HG03159 (cell line): Measurements from ENCODE around the gene IGF2BP1.
"Not testable (repeated sequence)": the region's sequence is repeated elsewhere in the genome, so short reads cannot be mapped to it uniquely, and the experiment has no call there.

Experiments used
- ATAC-seq: cut with Tn5 transposase; IDR thresholded peaks from one replicate; pipeline ENCODE4 v1.9.1; 2021; ENCODE audit warnings: mild to moderate bottlenecking, moderate library complexity; ENCODE audit not compliant: unreplicated experiment

The IGF2BP1 gene

GRCh38 chr17:49050611-49051010, 53.4 kb downstream of the IGF2BP1 start:
- ATAC-seq: no peak

- no peak for ATAC-seq
These were observed 54.1 kb downstream of the IGF2BP1 start for GRCh38 chr17:49051269-49051668.

GRCh38 chr17:49053171-49053829, 56.1 kb downstream of the IGF2BP1 start:
- no peak for ATAC-seq

GRCh38 chr17:49054342-49055092, 57.3 kb downstream of the IGF2BP1 start:
- ATAC-seq: no peak

- ATAC-seq: no peak
These were observed 58.2 kb downstream of the IGF2BP1 start for GRCh38 chr17:49055181-49055927.

- no peak for ATAC-seq
These were observed 64.3 kb downstream of the IGF2BP1 start for GRCh38 chr17:49061524-49061943.

- ATAC-seq: no peak
These were observed 66.5 kb downstream of the IGF2BP1 start for GRCh38 chr17:49063652-49064051.

- ATAC-seq: no peak
These were observed 70.0 kb downstream of the IGF2BP1 start for GRCh38 chr17:49067163-49067562.

- no peak for ATAC-seq
These were observed 72.5 kb downstream of the IGF2BP1 start for GRCh38 chr17:49069585-49070273.

DNA sequence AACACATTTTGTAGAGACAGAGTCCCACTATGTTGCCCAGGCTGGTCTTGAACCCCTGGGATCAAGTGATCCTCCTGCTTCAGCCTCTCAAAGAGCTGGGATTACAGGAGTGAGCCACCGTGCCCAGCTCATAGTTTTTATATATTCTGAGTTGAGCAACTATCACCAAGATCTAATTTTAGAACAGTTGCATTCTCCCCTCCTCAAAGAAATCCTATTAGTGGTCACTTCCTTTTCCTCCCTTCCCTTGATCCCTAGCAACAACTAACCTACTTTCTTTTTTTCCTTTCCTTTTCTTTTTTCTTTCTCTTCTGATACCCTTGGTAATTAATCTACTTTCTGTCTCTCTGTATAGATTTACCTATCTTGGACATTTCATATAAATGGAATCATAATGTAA, 73.9 kb downstream of the IGF2BP1 start:
- no peak for ATAC-seq

- no peak for ATAC-seq
These were observed 77.8 kb downstream of the IGF2BP1 start for GRCh38 chr17:49074851-49075540.

DNA sequence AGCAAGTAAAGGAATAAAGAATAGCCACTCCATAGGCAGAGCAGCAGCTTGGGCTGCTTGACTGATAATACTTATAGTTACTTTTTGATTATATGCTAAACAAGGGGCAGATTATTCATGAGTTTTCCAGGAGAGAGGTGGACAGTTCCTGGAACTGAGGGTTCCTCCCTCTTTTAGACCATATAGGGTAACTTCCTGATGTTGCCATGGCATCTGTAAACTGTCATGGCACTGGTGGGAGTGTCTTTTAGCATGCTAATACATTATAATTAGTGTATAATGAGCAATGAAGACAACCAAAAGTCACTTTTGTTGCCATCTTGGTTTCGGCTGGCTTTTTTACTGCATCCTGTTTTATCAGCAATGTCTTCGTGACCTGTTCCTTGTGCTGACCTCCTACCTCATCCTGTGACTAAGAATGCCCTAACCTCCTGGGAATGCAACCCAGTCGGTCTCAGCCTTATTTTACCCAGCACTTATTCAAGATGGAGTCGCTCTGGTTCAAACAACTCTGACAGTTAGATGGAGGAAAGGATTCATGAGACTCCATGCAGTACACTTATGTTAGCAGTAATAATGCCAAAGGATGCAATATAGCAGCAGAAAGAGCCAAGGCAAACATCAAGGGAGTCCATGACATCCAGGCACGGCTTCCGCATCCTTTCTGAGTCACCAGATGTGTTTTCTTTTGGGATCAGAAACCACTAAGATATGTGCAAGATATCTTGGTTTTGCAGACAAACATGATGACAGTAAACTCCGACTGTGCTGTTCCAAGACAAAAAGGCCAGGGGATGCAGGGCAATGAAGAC, 79.6 kb downstream of the IGF2BP1 start:
- ATAC-seq: no peak

- no peak for ATAC-seq
These were observed 81.1 kb downstream of the IGF2BP1 start for GRCh38 chr17:49078248-49078647.

- no peak for ATAC-seq
These were observed 82.9 kb downstream of the IGF2BP1 start for GRCh38 chr17:49079840-49080663.

GRCh38 chr17:49082231-49082630, 85.0 kb downstream of the IGF2BP1 start:
- no peak for ATAC-seq

DNA sequence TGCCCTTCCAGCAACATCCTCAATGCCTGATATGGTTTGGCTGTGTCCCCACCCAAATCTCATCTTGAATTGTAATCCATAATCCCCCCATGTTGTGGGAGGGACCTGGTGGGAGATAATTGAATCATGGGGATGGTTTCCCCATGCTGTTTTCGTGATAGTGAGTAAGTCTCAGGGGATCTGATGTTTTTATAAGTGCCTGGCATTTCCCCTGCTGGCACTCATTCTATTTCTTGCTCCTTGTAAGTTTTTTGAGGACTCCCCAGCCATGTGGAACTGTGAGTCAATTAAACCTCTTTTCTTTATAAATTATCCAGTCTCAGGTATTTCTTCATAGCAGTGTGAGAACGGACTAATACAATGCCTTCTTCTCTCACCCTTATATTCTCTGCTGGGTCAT, 87.9 kb downstream of the IGF2BP1 start:
- ATAC-seq: not testable (repeated sequence)

- ATAC-seq: no peak
These were observed 88.6 kb downstream of the IGF2BP1 start for GRCh38 chr17:49085565-49086315.

DNA sequence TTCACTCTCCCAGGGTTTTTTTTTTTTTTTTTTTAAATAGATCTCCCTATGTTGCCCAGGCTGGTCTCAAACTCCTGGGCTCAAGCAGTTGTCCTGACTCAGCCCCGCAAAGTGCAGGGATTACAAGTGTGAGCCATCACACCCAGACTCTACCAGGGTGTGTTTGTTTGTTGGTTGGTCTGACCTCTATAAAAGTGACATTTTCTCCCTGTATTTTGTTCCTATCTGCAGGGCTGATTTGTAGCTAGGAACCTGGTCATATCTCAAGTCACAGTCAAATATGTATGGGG, 89.1 kb downstream of the IGF2BP1 start:
- no peak for ATAC-seq
